NOMO-1 treated with dmso at 0.1 percent for 144 hours (cell line): Measurements from ENCODE around the gene HMGCS2.

Source experiments
- DNase-seq: peaks from one replicate; lab custom pipeline; 2025; ENCODE audit not compliant: unreplicated experiment; lab: John Stamatoyannopoulos, UW

The HMGCS2 gene

GRCh38 chr1:119703666-119704450 is 64.8 kb downstream of the HMGCS2 start:
- no peak for DNase-seq

GRCh38 chr1:119702384-119702783 is 66.3 kb downstream of the HMGCS2 start:
- DNase-seq: no peak

GRCh38 chr1:119701659-119702058 is 67.0 kb downstream of the HMGCS2 start:
- DNase-seq: no peak

- no peak for DNase-seq
Observed at GRCh38 chr1:119700326-119700725, 68.4 kb downstream of the HMGCS2 start.
